Activated gamma-delta T cell treated with anti-CD3 and anti-CD28 coated beads, Interleukin-2, amount 50 U/mL, for 16 hours (primary cell): ENCODE data around the gene COL23A1.
A peak's percentile ranks its signal among the peaks of the same experiment; 100 is the strongest.
"Not testable (repeated sequence)": the region's sequence is repeated elsewhere in the genome, so short reads cannot be mapped to it uniquely, and the experiment has no call there.

Experiments used
- DNase-seq: peaks from one replicate; pipeline ENCODE4 v3.0.0-alpha.2; 2020; ENCODE audit warnings: low read depth

The COL23A1 gene

GRCh38 chr5:178237431-178238312 lies 352.5 kb downstream of the COL23A1 start:
- DNase-seq = no peak

- no peak for DNase-seq
Observed at GRCh38 chr5:178236679-178237078, 353.5 kb downstream of the COL23A1 start.

GRCh38 chr5:178236126-178236525 lies 354.1 kb downstream of the COL23A1 start:
- DNase-seq = no peak

GRCh38 chr5:178235588-178235974 lies 354.6 kb downstream of the COL23A1 start:
- DNase-seq = no peak

GRCh38 chr5:178234750-178235587 lies 355.2 kb downstream of the COL23A1 start:
- DNase-seq = peak; percentile 72

- no peak for DNase-seq
Observed at GRCh38 chr5:178234121-178234749, 356.0 kb downstream of the COL23A1 start.

- DNase-seq = no peak
Observed at GRCh38 chr5:178232920-178233429, 357.2 kb downstream of the COL23A1 start.

GRCh38 chr5:178232124-178232919 lies 357.9 kb downstream of the COL23A1 start, which contains the start of gene PHYKPL:
PHYKPL (minus strand) TSS chr5:178232802; CDS start chr5:178232550, 252 bp downstream.
- peak; percentile 48 for DNase-seq

GRCh38 chr5:178231539-178232123 lies 358.6 kb downstream of the COL23A1 start:
- DNase-seq = no peak

GRCh38 chr5:178230879-178231538 lies 359.2 kb downstream of the COL23A1 start:
- no peak for DNase-seq

- no peak for DNase-seq
Observed at GRCh38 chr5:178229861-178230260, 360.3 kb downstream of the COL23A1 start.

GRCh38 chr5:178229111-178229510 lies 361.1 kb downstream of the COL23A1 start:
- DNase-seq = not testable (repeated sequence)

GRCh38 chr5:178228609-178229008 lies 361.6 kb downstream of the COL23A1 start:
- no peak for DNase-seq

- DNase-seq = no peak
Observed at GRCh38 chr5:178227929-178228328, 362.3 kb downstream of the COL23A1 start.

GRCh38 chr5:178227138-178227659 lies 363.0 kb downstream of the COL23A1 start:
- DNase-seq = no peak

- DNase-seq = no peak
Observed at GRCh38 chr5:178225174-178225573, 365.0 kb downstream of the COL23A1 start.

GRCh38 chr5:178224403-178224802 lies 365.8 kb downstream of the COL23A1 start:
- no peak for DNase-seq

- DNase-seq = no peak
Observed at GRCh38 chr5:178223828-178224335, 366.3 kb downstream of the COL23A1 start.

- DNase-seq = no peak
Observed at GRCh38 chr5:178223196-178223773, 366.9 kb downstream of the COL23A1 start.
